GM18873 (cell line): ENCODE data around the gene EMILIN3.

ENCODE experiments used
- ATAC-seq: cut with Tn5 transposase; IDR thresholded peaks from one replicate; pipeline ENCODE4 v1.9.1; 2021; ENCODE audit warnings: mild to moderate bottlenecking, moderate library complexity, moderate number of reproducible peaks; ENCODE audit not compliant: unreplicated experiment, low FRiP score

Gene EMILIN3

DNA sequence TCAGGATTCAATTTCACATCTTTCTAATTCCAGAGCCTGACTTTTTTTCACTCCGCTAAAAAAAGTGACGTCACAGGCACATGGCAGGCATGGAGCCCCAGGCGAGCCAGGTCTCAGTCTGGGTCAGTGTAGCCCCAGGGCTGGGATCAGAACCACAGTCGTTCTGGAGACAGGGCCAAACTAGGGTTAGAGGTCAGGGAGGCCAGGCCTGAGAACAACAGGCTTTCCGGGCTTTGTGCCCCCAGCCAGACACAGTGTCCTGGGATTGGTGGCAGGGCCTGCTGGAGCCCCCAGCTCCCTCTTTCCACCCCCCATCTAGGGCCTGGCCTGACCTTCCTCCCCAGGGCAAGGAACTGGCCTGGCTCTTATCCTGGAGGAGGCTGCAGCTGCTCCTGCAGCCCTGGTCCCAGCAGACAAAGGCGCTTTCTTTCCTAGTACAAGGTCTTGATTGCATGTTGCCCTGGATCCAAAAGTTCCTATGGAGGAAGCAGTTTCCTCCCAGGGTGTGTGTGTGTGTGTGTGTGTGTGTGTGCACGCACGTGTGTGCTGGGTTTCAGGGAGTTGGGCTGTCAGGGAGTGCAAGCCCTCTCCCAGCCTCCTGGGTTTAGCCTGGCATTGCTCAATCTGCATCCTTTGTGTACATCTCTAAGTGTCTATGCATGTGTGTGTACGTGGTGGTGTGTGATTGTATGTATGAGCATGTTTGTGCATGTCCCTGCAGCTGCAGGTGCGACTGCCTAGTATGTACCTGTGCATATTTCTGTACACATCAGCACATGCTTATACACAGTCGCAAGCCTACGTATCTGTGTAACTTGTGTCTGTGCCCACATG, 26.5 kb upstream of the EMILIN3 start:
- ATAC-seq = no peak

DNA sequence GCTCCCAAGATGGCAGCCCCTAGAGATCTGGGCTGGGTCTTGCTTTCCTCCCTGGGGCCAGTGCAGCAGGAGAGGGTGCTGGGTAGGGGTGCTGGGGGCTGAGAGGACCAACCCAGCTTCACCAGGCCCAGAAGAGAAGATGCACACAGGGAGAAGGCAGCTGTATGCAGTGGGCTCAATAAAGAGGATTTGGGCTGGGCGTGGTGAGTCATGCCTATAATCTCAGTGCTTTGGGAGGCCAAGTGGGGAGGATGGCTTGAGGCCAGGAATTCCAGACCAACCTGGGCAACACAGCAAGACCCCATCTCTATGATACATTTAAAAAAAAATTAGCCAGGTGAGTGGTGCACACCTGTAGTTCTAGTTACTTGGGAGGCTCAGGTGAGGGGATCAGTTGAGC, 25.7 kb upstream of the EMILIN3 start:
- ATAC-seq = no peak

DNA sequence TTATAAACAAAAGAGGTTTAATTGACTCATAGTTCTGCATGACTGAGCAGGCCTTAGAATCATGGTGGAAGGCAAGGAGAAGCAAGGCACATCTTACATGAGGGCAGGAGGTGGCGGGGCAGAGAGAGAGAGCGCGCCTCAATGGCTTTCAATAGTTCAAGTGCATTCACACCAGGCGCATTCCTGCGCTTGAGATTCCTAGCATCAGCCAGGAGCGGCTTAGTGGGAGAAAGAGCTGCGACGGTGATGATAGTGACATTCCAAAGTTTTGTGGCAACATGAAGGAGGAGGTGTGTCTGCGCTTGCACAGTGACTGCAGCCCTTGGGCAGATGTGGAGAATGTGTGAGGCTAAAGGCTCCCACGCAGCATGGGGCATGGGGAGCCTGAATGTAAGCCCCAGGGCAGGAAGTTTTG, 25.0 kb upstream of the EMILIN3 start:
- ATAC-seq = no peak

DNA sequence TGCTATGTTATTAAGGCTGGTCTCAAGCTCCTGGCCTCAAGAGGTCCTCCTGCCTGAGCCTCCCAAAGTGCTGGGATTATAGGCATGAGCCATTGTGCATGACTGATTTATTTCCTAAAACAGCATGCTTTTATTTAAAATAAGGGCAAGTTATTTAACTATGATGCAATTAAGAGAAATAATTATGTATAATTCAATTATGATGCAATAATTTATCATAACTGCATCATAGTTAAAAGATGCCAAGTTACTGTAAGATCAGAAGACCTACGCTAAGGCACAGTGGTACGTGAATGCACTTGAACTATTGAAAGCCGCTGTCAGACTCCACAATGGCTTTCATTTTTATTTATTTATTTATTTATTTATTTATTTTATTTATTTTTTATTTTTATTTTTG, 24.3 kb upstream of the EMILIN3 start:
- no peak for ATAC-seq

DNA sequence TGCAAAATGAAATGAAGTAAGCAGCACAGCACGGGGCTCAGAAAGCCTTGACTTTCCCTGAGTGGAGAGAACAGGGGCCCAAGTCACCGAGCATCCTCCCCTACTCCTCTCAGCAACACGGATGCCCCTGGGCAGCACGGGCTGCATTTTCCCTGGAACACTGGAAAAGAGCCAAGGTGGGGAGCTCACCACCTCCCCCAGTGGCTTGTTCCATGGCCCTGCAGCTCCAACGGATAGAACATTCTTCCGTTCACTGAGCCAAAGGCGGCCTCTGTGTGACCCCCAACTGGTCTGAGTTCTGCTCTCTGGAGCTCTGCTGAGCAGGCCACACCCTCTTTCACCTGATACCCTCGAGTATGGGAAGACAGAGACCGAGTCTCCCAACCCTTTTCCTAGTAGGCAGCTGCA, 20.8 kb upstream of the EMILIN3 start:
- ATAC-seq = no peak

DNA sequence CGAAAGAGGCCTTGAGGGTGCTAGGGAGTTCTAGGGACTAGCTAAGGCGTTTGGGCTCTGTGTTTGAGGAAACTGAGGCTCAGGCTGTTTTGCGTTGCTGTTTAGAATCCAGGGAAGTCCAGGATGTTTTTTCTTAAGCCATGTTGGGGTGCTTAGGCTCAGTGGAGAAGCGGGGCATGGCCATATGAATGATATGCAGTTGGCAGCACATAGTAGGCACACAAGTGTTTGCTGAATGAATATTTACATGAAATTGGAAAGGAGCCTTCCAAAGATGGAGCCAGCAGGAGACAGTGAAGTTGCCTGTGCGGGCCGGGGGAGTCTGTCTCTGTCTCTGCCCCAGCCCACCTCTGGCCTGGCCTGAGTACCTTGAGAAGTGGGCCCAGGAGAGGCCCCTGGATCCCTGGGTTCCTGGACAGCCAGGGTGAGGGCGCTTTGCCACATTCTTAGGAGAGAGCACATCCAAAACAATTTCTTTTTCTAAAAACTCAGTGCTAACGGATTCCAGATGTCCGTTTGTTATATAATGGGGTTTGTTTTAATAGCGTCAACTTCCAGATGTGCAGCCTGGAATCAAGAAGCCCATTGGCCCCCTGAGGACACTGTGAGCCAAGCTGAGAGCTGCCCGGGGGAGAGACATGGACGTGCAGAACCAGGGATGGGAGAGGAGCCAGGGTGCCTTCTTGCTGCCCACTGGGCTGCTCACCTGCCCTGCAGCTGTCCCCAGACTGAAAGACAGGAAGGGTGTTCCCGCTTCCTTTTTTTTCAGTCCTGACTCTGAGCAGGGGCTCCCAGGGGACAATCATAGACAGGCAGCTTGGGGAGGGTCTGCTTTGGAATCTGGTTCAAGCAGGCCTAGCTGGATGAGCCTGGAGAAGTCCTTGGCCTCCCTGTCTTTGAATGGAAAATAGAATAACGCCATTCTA, 20.1 kb upstream of the EMILIN3 start:
- ATAC-seq = no peak

DNA sequence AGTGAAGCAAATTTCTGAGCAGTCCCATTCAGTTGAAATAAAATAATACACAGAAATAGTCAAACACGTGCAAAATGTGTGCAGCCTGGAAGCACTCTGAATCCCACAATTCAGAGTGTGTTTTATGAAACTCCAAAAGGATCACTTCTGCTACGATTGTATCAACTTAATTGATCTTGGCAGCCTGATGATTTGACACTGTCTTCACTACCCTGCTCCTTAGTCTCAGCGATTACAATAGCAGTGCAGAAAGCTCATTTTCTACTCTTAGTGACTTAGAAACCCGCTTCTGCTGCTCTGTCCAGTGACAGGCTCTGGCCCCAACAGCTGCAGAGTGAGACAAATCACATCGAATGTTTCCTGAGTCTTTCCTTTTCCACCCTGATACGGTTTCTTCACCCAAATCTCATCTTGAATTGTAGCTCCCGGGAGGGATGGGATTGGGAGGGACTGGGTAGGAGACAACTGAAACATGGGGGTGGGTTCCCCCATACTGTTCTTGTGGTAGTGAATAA, 16.2 kb upstream of the EMILIN3 start:
- ATAC-seq = no peak

DNA sequence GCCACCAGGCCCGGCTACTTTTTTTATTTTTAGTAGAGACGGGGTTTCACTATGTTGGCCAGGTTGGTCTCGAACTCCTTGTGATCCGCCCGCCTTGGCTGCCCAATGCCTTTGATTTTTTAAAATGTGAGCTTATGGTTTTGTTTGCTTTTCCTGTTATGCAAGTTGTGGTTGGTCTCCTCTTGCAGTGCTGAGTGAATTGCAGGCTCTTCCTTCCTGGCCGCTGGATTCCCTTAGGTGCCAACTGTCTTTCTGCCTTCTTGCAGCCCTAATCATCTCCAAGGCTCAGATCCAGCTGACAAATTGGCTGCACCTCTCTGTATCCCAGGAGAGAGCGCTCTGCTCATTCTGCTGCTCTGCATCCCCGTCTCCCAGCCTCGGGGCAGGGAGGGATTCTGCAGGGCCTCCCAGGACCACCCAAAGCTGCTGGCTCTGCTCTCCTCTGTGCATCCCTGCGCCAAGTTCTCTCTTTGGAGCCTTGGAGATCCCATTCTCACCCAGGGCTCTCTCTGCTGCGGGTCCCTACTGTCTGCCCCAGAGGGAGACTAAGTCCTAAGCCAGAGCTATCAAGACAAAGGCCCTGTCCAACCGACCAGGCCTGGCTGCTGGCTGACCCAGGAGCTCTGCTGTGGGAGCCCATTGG, 14.1 kb upstream of the EMILIN3 start:
- no peak for ATAC-seq

DNA sequence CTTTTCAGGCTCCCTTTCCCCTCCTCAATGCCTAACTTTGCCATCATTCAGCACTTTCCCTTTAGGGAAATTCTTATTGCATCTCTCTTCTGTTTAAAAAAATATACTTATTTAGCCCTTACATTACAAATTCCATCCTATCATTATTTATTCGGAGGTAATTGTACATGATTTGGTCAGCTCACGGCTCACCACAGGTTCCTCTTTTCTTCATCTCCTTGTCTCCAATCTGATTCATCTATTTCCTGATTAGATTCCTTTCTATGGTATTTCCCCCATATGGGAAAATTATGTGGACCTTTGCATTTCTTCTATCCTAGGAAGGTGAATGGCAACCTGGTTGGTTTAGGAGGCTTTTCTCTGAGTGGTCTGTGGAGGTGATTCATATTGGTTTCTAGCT, 12.9 kb upstream of the EMILIN3 start:
- no peak for ATAC-seq

DNA sequence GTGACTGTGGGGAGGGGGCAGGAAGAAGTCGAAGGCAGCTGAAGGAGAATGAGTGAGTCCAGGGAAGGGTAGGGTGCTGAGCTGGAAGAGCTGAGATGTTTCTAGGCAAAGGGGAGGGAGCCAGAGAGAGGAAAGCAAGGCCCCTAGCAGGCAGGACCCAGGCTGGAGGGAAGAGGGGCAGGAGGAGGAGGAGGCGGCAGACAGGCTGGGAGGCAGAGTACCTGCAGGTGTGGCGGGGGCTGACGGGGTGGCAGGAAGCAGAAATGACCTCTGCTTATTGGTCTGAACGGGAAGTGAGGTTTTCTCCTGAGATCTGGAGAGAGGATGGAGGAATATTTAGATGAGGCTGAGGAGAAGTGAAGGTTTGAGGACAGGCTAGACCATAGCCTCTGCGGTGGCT, 10.7 kb upstream of the EMILIN3 start:
- ATAC-seq = no peak

DNA sequence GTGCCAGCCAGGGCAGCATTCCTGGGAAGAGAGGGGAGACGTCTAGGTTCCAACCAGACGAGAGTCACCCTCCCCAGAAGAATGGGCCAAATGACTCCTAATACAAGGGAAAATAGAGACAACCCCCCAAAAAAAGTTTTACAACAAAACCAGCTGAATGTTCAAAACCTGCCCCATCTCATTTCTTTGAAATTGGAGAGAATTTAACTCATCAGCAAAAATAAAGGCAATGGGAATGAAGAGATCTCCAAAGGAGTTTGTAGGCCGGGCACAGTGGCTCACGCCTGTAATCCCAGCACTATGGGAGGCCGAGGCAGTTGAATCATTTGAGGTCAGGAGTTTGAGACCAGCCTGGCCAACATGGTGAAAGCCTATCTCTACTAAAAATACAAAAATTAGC, 9.7 kb upstream of the EMILIN3 start:
- ATAC-seq = no peak

DNA sequence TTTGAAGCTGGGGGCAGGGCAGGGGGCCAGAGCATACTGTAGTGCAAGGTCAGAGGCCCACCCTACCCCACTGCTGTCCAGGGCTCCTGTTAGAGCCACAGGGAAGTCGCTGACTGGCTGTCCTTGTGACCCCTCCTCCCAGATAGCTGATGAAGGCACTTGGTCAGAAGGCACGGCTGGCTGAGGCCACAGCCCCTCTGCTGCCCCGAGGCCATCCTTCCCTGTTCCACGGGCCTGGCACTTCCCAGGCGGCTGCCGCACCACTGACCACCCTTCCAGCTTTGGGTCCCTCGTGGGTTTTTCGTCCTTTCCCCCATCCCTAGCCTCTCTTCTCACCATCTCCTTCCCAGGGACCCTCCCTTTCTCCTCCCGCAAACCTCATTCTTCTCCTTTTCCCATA, 9.2 kb upstream of the EMILIN3 start:
- no peak for ATAC-seq

DNA sequence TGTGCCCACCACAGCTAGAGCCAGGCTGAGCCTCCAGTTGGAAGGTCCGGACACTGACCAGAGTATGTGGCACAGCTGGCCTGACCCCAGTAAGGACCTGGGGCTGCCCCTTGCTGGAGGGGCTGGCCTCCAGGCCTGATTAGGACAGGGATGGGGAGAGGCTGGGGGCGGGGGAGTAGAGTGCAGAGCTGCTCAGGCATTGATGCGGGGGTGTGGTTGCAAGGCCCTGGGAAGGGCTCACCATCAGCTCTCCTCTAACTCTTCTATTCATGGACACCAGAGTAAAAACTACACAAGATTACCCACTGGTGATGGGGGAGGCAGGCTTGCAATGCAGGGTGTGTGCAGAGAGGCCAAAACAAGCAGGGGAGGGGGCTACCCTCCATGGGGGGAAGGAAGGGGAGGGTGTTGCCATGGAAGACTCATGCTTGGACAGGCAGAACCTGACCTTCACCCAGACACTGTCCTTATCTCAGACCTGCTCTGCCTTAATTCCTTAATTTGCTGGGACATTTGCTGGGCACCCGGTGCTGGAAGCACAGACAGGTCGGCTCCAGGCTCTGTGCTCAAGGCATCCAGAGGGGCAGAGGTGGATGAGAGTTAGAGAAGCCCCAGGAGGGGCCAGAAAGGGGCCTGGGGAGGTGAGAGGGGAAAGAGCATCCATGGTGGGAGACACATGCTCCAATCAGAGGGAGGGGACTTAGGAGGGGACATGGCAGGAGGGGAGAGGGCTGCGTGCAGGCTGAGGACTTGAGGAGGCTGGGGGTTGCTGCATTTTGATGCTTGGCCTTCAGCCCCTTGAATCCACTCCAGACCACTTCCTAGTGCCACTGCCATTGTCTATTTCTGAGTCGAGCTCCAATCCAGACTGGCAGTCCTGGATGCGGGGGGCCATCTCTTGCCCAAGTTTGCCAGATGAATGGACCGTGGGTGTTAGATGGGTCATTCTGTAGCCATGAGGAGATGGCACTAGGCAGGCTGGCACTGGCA, 7.6 kb upstream of the EMILIN3 start:
- ATAC-seq = no peak

DNA sequence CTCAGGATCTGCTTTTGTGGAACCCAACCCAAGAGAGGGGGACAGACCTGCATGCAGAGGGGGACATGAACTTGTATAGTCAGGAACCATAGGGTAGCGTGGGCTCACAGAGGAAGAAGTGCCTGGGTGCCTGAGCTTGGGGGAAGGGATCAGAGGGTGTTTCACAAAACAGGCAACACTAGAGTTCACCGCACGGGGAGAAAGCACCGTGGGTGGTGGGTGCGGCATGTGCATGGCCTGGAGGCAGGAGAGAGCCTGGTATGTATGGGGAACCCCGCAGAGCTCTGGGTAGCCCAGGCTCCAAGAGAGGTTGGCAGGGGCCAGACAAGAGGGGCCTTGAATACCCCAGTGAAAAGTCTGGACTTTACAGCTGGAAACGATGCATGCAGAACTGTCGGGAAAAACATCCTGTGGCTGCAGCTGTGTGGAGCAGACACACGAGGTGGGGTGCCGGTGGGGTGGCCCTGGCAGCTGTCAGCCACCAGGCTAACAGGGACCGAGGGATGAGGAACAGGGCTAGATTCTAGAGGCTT, 6.7 kb upstream of the EMILIN3 start:
- no peak for ATAC-seq

DNA sequence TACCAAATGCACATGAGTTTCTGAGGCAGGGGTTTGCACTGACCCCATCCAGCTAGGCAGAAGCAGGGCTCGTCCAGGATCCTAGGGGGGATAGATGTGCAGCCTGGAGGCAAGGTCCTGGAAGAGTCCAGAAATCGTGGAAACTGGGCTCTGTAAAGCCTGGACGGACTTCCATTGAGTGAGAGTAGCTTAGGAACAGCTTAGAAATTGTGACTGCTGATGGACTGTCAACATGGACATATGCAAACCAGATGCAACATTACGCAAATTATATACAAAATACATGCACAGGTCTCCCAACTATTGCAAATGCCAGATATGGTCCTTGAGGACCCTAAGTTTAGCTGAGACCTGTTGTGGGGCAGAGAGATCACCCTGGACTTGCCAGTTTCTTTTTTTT, 4.8 kb upstream of the EMILIN3 start:
- no peak for ATAC-seq

DNA sequence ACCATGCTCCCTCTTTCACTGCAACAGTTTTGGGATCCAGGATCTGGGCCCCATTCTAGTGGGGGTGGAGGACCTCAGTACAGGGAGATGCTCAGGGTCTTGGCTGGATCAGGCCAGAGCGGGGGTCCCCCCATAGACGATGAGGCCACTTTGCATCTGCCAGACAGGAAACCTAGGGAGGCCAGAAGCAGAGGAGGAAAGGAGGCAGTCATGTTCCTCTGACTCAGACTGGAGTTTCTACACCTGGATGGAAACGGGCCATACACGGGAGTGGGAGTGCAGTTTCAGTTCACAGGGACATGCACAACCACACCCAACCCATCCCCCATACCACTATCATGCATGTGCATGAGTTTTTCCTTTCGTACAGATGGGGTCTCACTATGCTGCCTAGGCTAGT, 3.6 kb upstream of the EMILIN3 start:
- ATAC-seq = no peak

DNA sequence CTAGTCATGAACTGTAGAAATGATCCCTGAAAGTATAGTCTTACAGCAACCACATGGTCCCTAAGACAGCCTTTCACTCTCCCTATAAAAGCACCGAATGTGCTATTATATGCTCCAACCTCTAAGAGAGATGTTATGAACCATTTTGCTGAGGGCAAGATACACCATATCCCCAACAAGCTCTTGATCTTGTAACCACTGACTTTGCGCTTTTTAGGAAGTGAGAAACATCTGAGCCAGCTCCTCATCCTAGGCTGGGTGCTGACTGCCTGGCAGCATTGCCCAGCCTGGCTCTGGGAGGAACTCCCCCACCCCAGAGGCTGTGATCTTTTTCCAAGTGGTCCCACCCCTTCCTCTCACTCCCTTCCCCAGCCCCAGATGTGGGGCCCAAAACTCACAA, 3.1 kb upstream of the EMILIN3 start:
- no peak for ATAC-seq

DNA sequence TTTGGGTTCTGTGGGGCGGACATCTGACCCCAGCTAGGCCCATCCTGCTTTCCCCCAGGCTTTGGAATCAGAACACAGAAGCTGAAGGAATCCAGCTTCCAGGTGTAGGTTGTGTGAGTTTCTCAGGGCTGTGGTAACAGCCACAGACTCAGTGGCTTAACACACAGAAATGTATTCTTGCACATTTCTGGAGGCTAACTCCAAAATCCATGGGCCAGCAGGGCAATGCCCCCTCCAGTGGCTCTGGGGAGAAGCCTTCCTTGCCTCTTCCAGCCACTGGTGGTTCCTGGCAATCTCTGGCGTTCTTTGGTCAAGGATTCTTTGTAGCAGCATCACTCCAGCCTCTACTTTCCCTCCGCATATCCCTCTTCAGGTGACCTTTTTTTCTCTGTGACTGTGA, 1.3 kb upstream of the EMILIN3 start:
- no peak for ATAC-seq

DNA sequence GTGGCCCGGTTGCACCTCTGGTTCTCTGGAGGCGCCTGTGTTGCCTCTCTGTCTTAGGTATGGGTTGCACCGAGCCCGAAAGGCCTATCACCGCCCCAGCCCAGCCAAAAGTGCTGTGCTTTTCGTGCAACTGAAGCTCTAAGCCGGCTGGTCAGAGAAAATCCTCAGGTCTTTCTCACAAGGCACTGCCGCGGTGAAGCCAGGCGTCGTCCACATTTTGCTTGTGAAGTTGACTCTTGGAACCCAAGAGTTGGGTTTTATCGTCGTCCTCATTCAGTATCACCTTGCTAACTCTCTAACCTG, 726 bp upstream of the EMILIN3 start:
- ATAC-seq = no peak
